OCI-LY7 (cell line): ENCODE measurements around the gene VCP.

ENCODE experiments used
- EZH2phosphoT487 ChIP-seq: fragments of 200-600 bp; sonication (generic); IDR thresholded peaks from 2 replicates; pipeline ENCODE4 v1.6.1; 2018; ENCODE audit warnings: low read depth, borderline replicate concordance, mild to moderate bottlenecking, mixed run types, antibody characterized with exemption, low read length, moderate library complexity, mixed read lengths
- TF ChIP-seq, protein P1 (sequence below): fragments of 200-600 bp; sonication (generic); conservative IDR thresholded peaks from 2 replicates; pipeline ENCODE4 v1.5.1; 2014; ENCODE audit warnings: mild to moderate bottlenecking, antibody characterized with exemption, low read length, moderate library complexity, mixed read lengths

- TF ChIP-seq, protein P1, sequence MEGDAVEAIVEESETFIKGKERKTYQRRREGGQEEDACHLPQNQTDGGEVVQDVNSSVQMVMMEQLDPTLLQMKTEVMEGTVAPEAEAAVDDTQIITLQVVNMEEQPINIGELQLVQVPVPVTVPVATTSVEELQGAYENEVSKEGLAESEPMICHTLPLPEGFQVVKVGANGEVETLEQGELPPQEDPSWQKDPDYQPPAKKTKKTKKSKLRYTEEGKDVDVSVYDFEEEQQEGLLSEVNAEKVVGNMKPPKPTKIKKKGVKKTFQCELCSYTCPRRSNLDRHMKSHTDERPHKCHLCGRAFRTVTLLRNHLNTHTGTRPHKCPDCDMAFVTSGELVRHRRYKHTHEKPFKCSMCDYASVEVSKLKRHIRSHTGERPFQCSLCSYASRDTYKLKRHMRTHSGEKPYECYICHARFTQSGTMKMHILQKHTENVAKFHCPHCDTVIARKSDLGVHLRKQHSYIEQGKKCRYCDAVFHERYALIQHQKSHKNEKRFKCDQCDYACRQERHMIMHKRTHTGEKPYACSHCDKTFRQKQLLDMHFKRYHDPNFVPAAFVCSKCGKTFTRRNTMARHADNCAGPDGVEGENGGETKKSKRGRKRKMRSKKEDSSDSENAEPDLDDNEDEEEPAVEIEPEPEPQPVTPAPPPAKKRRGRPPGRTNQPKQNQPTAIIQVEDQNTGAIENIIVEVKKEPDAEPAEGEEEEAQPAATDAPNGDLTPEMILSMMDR, result peak; percentile 90
- no peak for TF ChIP-seq EZH2phosphoT487
These were observed 44.6 kb upstream of the VCP start for GRCh38 chr9:35116898-35117551.
